IgD-negative memory B cell (primary cell): ENCODE data around the gene ZNG1A. TPM values are rescaled to one million over a fixed set of nuclear protein-coding genes. Genes with fewer than 3 reads are reported as not detected.
A peak's percentile ranks its signal among the peaks of the same experiment; 100 is the strongest.
"Not testable (repeated sequence)": the region's sequence is repeated elsewhere in the genome, so short reads cannot be mapped to it uniquely, and the experiment has no call there.

Experiments
- H3K27ac Mint-ChIP-seq, 3 donors: one replicate each; pipeline ENCODE4 v1.8.0; 2020 to 2022; ENCODE audit warnings: mild to moderate bottlenecking in 3 of 3, mixed read lengths in 3 of 3, moderate library complexity in 1 of 3
- H3K27me3 Mint-ChIP-seq: one replicate; pipeline ENCODE4 v1.8.0; 2021; ENCODE audit warnings: mixed read lengths
- H3K36me3 Mint-ChIP-seq: one replicate; pipeline ENCODE4 v1.8.0; 2020; ENCODE audit warnings: mild to moderate bottlenecking, mixed read lengths
- H3K4me1 Mint-ChIP-seq, 3 donors: one replicate each; pipeline ENCODE4 v1.8.0; 2020 to 2022; ENCODE audit warnings: mixed read lengths in 3 of 3, mild to moderate bottlenecking in 1 of 3
- H3K4me3 Mint-ChIP-seq, 4 donors: one replicate each; pipeline ENCODE4 v1.8.0; 2020 to 2022; ENCODE audit warnings: mild to moderate bottlenecking in 4 of 4, mixed read lengths in 4 of 4, moderate library complexity in 3 of 4
- H3K9me3 Mint-ChIP-seq, 3 donors: one replicate each; pipeline ENCODE4 v1.8.0; 2020 to 2021; ENCODE audit warnings: mixed read lengths in 3 of 3, mild to moderate bottlenecking in 1 of 3
- polyA plus RNA-seq: library from polyadenylated mRNA; unstranded; fragments of 300-500 nt; fragmentation: Illumina TruSeq; gene quantifications from one replicate; pipeline ENCODE4 v1.2.3, GENCODE V29; 2021

ZNG1A gene
- polyA plus RNA-seq, 1 donor from 2014 or later: 20.1 TPM

GRCh38 chr9:93909-94308, 84.9 kb downstream of the ZNG1A start:
- H3K4me3 Mint-ChIP-seq, H3K4me1 Mint-ChIP-seq, H3K27me3 Mint-ChIP-seq, H3K9me3 Mint-ChIP-seq, H3K27ac Mint-ChIP-seq, H3K36me3 Mint-ChIP-seq: not testable (repeated sequence)

- H3K27ac Mint-ChIP-seq, H3K9me3 Mint-ChIP-seq, H3K4me1 Mint-ChIP-seq, H3K36me3 Mint-ChIP-seq, H3K4me3 Mint-ChIP-seq, H3K27me3 Mint-ChIP-seq: not testable (repeated sequence)
Observed at GRCh38 chr9:90851-91250, 88.0 kb downstream of the ZNG1A start.

DNA sequence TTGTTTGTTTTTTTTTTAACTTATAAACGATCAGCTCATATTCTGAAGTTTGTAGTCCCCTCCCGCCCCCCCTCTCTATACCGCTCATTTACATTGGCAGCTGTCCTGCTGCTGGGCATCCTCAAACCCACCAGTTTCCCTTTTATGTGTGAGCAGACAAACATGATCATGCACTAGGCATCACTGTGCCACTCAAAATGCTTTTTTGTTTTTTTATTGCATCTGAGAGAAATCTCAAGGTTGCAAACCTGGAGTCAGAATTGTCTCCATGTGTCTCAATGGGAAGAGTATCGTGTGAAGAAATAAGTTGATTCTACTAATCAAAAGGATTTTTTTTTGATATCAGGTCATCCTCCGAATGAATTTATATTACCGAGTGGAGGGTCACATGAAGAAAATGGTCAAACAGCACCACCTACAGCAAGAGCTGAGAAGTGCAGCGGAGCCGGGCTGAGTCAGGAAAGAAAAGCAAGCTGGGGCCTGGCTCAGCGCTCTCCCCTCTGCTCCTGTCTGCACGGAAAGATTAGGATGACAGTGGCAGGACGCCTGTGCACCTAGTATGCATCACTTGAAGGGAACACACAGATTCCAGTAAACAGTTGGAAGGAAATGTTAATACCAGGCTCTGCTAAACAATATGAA, 90.3 kb downstream of the ZNG1A start:
- H3K27me3 Mint-ChIP-seq, H3K36me3 Mint-ChIP-seq, H3K9me3 Mint-ChIP-seq, H3K4me3 Mint-ChIP-seq, H3K27ac Mint-ChIP-seq, H3K4me1 Mint-ChIP-seq: not testable (repeated sequence)

DNA sequence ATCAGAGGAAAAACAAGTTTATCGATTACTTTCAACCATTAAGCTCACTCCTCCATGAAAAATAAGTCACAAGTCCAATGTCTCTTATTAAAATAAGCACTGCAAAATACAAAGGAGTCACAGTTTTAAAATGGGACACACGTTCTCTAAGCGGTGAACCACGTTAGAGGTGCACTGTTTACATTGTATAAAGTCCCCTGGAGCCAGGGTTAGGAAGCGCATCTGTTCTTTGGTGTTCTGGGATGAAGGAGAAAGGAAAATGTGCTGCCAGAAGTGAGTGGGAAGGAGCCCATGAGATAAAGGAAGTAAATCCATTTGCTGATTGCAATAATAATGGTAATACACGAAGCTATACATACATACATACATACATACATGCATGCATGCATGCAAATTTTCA, 91.0 kb downstream of the ZNG1A start:
- H3K27me3 Mint-ChIP-seq, H3K27ac Mint-ChIP-seq, H3K4me3 Mint-ChIP-seq, H3K4me1 Mint-ChIP-seq, H3K36me3 Mint-ChIP-seq, H3K9me3 Mint-ChIP-seq: not testable (repeated sequence)

GRCh38 chr9:87105-87504, 91.8 kb downstream of the ZNG1A start:
- not testable (repeated sequence) for H3K27ac Mint-ChIP-seq, H3K9me3 Mint-ChIP-seq, H3K4me3 Mint-ChIP-seq, H3K4me1 Mint-ChIP-seq, H3K27me3 Mint-ChIP-seq, H3K36me3 Mint-ChIP-seq

DNA sequence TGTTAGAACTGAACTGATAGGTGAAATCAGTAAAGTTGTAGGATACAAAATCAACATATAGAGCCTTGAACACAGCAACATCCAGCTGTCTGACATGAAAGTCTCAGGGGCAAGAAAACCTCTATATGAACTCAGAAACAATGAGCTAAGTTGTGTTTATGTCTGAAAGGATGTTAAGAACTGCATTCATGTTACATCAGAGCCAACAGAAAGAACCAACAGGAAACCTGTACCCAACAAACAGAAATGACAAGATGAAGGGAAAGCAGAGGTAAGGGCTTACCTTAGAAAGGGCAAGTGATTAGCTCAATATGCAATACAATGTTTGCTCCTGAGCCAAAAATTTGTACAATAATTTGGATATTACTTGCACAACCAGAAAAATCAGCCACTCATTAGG, 92.2 kb downstream of the ZNG1A start:
- H3K27ac Mint-ChIP-seq, H3K4me1 Mint-ChIP-seq: not testable (repeated sequence)

DNA sequence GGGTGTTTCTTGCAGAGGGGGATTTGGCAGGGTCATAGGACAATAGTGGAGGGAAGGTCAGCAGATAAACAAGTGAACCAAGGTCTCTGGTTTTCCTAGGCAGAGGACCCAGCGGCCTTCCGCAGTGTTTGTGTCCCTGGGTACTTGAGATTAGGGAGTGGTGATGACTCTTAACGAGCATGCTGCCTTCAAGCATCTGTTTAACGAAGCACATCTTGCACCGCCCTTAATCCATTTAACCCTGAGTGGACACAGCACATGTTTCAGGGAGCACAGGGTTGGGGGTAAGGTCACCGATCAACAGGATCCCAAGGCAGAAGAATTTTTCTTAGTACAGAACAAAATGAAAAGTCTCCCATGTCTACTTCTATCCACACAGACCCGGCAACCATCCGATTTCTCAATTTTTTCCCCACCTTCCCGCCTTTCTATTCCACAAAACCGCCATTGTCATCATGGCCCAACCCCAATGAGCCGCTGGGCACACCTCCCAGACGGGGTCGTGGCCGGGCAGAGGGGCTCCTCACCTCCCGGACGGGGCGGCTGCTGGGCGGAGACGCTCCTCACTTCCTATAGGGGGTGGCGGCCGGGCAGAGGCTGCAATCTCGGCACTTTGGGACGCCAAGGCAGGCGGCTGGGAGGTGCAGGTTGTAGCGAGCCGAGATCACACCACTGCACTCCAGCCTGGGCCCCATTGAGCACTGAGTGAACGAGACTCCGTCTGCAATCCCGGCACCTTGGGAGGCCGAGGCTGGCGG, 95.7 kb downstream of the ZNG1A start:
- H3K4me1 Mint-ChIP-seq, H3K27ac Mint-ChIP-seq, H3K36me3 Mint-ChIP-seq, H3K9me3 Mint-ChIP-seq, H3K27me3 Mint-ChIP-seq, H3K4me3 Mint-ChIP-seq: not testable (repeated sequence)

More for the DNA sequence above, 92.2 kb downstream of the ZNG1A start:
- not testable (repeated sequence) for H3K27me3 Mint-ChIP-seq, H3K4me3 Mint-ChIP-seq, H3K9me3 Mint-ChIP-seq, H3K36me3 Mint-ChIP-seq

DNA sequence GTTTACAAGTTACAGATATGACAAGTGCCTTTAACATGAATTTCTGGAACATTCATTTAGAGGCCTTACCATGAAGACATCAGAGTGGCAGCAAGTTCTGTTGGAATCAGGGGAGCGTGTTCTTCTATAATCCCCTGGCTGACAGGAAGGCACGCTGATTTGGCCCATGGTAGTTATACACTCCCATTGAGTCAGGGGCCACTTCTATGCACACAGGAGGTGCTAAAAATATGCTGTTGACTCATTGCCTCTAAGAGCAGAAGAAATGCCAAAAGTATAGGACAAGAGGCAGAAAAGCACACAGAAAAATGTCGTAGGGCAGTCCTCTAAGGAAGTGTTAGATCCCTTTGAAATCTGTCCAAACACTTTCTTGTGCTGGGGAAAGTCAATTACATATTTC, 100.5 kb downstream of the ZNG1A start:
- not testable (repeated sequence) for H3K27ac Mint-ChIP-seq, H3K27me3 Mint-ChIP-seq, H3K4me3 Mint-ChIP-seq, H3K4me1 Mint-ChIP-seq, H3K36me3 Mint-ChIP-seq, H3K9me3 Mint-ChIP-seq

GRCh38 chr9:76389-76788, 102.5 kb downstream of the ZNG1A start:
- not testable (repeated sequence) for H3K4me3 Mint-ChIP-seq, H3K36me3 Mint-ChIP-seq, H3K4me1 Mint-ChIP-seq, H3K9me3 Mint-ChIP-seq, H3K27me3 Mint-ChIP-seq, H3K27ac Mint-ChIP-seq

DNA sequence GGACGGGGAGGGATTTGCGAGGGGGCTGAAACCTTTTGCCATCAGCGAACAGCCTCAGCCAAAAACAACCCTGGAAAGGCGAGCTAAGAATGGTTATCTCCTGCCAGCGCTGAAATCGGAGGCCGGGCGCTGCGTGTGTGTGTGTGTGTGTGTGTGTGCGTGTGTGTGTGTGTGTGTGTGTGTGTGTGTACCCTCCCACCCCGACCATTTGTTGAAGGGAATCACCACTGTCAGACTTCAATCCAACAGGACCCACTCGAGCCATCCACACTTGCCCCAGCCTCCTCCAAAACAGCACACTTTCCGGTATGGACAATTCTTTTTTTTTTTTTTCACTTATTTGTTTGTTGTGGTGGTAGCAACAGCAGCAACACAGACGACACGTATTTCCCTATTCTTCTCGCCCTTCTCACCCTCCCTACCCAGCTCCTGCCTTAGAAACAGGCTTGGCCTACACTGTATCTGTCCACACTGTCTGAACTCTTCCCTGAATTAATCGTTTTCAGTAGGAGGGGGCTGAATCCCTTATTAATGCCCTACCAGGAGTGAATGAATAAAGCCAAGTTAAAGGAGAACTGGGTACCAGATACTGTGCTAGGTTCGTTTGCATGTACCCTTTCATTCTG, 104.8 kb downstream of the ZNG1A start:
- H3K9me3 Mint-ChIP-seq, H3K4me1 Mint-ChIP-seq, H3K27ac Mint-ChIP-seq, H3K27me3 Mint-ChIP-seq, H3K36me3 Mint-ChIP-seq: not testable (repeated sequence)
- H3K4me3 Mint-ChIP-seq: peak overlapping the region in 3 of 4 donors; percentile 43 to 73 (median 52)

GRCh38 chr9:73076-73899, 105.6 kb downstream of the ZNG1A start:
- not testable (repeated sequence) for H3K36me3 Mint-ChIP-seq, H3K27ac Mint-ChIP-seq, H3K4me1 Mint-ChIP-seq, H3K27me3 Mint-ChIP-seq, H3K9me3 Mint-ChIP-seq
- peak overlapping the region in 1 of 4 donors; percentile 47 for H3K4me3 Mint-ChIP-seq

Other genes starting within 250 kb of the ZNG1A start
- 2.7 TPM for gene WASHC1, start 149.6 kb downstream of the ZNG1A start, polyA plus RNA-seq
- gene FOXD4, start 60.6 kb downstream of the ZNG1A start, polyA plus RNA-seq: not detected
- 76.8 TPM for gene DOCK8, start 35.8 kb upstream of the ZNG1A start, polyA plus RNA-seq